Measurements from ENCODE around the gene HCN3.

- TF ChIP-seq, protein P1, sequence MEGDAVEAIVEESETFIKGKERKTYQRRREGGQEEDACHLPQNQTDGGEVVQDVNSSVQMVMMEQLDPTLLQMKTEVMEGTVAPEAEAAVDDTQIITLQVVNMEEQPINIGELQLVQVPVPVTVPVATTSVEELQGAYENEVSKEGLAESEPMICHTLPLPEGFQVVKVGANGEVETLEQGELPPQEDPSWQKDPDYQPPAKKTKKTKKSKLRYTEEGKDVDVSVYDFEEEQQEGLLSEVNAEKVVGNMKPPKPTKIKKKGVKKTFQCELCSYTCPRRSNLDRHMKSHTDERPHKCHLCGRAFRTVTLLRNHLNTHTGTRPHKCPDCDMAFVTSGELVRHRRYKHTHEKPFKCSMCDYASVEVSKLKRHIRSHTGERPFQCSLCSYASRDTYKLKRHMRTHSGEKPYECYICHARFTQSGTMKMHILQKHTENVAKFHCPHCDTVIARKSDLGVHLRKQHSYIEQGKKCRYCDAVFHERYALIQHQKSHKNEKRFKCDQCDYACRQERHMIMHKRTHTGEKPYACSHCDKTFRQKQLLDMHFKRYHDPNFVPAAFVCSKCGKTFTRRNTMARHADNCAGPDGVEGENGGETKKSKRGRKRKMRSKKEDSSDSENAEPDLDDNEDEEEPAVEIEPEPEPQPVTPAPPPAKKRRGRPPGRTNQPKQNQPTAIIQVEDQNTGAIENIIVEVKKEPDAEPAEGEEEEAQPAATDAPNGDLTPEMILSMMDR (IDR thresholded peaks at IDR 0.05): no peak
- no peak for TF ChIP-seq POLR2A (IDR thresholded peaks at IDR 0.05)
Observed at GRCh38 chr1:155228096-155228427, 49.2 kb upstream of the HCN3 start.

All from esophagus squamous epithelium (tissue), 4 donors.